ENCODE results near the gene SERPINA9.

GRCh38 chr14:94448071-94448808 lies 27.8 kb downstream of the SERPINA9 start:
- no peak for TF ChIP-seq CTCF (IDR thresholded peaks at IDR 0.05; ENCODE audit: low read depth, low read length)
- no peak for TF ChIP-seq EZH2phosphoT487 (IDR thresholded peaks at IDR 0.05; ENCODE audit: low read depth)

All from OCI-LY3 (cell line).